T1000 (cell line): ENCODE results near the gene NCKIPSD.

Source experiments
- DNase-seq: peaks from one replicate; lab custom pipeline; 2025; ENCODE audit warnings: mixed read lengths; lab: John Stamatoyannopoulos, UW

NCKIPSD gene

GRCh38 chr3:48647714-48648113 lies 38.0 kb downstream of the NCKIPSD start:
- DNase-seq: no peak

DNA sequence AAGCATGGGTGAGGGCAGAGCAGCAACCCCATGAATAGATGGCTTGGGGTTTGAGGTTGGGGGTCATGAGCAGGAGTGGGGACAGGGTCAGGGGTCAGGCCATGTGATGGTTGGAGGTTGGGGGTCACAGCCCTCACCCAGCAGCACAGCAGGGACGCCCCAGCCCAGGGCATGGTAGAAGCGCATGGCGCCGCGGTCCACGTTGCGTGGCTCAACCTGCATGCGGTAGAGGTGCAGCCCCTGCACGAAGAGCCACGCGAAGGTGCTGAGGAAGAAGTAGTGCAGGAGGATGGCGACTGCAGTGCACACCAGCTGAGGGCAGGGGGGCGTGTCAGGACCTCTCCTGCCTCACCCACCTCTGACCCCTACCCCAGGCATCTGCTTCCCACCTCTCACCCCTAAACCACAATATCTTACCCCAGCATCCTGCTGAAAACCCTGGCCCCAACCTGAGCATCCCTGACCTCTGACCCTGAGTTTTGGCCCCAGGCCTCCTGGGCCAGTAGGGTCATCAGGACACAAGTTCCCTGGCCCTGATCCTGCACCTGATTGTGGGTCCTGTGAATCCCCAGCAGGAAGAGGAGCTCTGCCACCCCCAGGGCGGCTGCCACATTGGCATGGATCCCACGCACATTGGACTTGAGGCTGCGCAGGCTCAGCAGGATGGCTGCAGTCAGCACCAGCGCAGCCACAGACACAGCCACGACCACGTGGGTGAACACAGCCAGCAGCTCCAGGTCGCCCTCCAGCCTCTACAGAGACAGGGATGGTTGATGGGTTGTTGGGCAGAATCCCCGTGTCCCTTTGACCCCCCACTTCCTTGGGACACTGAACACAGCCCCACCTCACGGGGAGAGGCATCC lies 40.6 kb downstream of the NCKIPSD start:
- no peak for DNase-seq

DNA sequence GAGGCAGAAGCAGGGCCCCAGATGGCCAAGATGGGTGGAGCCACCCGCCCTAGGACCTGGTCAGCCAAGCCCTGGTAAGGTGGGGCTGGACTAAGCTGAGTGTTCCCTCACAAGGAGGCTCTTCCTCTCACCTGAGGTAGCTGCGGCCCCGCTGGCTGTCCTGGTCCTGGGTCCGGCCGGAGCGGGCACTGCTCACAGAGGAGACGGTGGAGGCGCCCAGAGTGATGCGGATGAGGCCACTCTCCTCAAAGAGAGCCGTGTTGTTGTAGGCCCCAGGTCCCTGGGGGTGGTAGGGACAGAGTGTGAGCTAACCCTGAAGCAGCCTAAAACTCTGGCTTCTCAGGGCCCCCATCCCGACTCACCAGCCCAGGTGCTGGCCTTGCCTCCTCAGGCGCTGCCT lies 43.1 kb downstream of the NCKIPSD start:
- DNase-seq: no peak

DNA sequence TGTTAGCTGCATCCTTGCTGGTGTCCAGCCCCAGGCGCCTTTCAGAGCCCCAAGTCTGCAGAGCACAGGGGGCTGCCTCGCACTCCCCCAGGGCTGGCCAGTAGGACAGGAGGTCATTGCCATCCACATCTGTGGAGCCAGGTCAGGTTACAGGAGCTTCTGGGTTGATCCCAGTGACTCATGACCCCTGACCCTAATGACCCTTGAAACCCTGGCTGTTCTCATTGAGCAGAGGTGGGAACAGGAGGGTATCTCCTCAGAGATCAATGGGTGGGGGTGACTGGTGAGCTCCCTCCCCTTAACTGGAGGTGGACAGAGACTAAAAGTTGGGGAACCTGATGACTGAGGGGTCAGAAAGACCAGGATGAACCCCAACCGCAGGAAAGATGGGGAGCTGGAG lies 44.3 kb downstream of the NCKIPSD start:
- DNase-seq: no peak

GRCh38 chr3:48639944-48640606 lies 45.6 kb downstream of the NCKIPSD start:
- no peak for DNase-seq

- DNase-seq: no peak
Measured at GRCh38 chr3:48637305-48637704, 48.4 kb downstream of the NCKIPSD start.

DNA sequence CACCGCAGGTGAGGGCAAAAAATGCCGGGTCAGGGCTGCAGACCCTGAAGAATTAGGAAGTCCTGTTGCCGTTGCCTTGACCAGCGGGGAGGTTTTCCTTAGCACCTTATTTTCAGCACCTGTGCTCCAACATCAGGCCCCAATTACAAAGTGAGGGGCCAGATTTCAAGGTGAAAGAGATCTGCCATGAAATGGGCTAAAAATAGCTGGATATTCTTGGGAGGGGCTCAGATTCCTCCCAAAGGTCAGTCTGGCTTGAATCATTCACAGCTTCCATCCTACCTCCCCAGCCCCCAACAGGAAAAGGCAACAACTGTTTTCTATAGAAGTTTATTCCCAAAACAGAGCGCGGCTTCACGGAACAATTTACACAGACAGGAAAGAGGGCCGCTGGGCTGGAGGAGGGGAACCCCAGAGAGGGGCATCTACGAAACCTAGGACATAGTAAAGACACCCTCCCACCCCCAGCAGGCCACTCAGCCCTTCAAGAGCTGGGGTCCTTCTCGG lies 49.5 kb downstream of the NCKIPSD start:
- no peak for DNase-seq

DNA sequence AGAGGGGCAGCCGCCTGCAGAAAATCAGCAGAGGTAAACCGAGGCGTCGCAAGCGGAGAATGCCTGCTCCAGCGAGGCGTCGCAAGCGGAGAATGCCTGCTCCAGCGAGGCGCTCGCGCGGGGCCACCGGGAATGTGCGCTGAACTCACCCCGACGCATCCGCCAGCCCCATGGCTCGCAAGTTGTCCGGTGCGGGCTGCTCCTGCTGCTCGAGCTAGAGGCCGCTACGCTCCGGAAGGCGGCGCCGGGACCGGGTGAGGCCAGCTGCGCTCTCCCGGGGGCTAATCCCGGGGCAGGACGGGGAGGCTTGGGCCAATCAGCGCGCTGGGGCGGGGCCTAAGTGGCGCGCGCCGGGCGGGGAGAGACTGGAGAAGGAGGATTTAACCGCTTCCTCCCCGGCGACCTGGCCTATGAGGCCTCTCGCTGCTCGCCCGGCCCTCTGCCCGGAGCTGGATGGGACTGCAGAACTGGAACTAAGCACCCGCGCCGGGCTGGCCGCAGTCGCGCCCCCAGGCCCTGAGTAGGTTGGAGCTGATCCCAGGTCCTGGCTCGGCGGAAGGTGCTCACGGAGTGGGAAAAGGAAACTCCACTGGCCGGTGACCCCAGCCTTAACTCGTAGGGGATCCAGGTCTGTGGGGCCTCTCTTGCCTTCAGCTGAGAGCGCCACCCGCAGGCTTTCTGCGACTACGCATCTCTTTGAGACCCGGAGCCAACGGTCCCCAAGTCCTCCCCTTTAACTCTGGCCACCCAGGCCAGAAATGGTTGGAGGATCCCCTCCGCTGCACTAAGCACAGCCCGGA lies 50.3 kb downstream of the NCKIPSD start, which contains the start of gene SLC26A6:
TSS of gene SLC26A6 (minus strand) at position 240 of the 800 bp plus-strand sequence. CDS start at position 172, 68 bp downstream.
- peak; percentile 95 for DNase-seq

GRCh38 chr3:48634661-48635221 lies 51.0 kb downstream of the NCKIPSD start:
- DNase-seq: peak; percentile 38

DNA sequence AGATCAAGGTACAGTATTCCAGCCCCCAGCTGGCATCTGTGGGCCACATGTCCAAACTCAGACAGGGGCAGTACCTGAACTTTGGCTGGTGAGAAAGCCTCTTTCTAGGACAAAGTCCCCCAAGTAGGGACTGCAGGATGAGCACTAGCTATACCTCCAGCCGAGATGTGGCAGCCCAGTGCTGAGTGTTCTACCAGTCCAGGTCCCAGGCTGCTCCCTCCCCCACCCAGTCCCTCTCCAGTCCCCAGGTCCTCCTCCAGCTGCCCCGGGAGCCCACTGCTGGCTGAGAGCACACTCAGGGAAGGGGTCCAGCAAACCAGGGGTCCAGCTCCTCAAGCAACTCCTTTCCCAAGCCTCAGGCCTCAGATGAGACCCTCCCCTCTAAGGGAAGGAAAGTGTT lies 52.0 kb downstream of the NCKIPSD start:
- no peak for DNase-seq

- DNase-seq: no peak
Measured at GRCh38 chr3:48633256-48633655, 52.5 kb downstream of the NCKIPSD start.

- DNase-seq: no peak
Measured at GRCh38 chr3:48631516-48632448, 53.9 kb downstream of the NCKIPSD start.

GRCh38 chr3:48630833-48631232 lies 54.9 kb downstream of the NCKIPSD start:
- DNase-seq: no peak

DNA sequence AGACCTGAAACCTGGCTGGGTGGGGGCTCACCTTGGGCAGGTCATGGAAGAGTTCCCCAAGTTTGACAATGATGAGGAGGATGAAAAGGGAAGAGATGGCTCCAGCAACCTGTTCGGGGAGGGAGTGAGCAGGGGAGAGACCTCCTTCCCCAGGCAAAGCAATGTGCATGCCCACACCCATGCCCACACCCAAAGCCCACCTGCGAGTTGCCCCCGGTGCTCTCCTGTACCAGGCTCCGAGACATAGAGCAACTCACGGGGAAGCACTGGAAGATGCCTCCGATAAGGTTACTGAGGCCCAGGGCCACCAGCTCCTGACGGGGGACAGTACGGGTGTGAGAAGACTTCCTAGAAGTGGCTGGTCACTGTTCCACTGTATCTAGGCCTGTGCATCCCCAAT lies 55.3 kb downstream of the NCKIPSD start:
- no peak for DNase-seq

- DNase-seq: no peak
Measured at GRCh38 chr3:48629894-48630293, 55.8 kb downstream of the NCKIPSD start.

DNA sequence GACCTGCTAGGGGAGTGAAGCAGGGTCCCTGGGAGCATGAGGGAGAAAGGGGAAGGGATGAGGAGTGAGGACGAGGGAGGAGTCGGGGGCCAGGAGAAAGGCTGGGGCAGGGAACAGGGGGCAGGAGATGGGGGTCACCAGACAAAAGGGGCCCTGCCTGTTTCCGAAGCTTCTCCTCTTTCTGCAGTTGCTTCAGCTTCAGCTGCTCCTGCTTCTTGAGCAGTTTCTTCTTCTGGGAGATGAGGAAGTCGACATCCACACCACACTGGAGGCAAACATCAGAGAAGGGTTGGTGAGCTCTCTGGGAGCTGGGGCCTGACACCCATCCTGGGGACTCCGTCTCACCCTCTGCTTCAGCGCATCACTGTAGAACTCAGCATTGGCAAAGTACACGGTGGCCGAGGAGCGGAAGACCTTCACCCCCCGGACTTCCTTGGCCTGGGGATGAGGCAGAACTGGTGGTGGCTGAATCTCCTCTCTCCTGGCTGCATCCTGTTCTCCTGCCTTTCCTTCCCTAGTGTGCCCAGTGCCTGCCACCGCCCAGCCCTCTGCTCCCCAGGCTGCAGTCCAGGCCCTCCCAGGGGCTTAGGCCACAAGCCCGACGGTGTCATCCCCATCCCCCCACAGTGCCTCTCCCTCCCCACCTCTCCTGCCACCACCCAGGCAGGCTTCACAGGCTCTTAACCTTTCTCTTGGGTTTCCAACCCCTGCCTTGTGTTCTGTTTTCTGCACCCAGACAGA lies 57.3 kb downstream of the NCKIPSD start:
- no peak for DNase-seq

DNA sequence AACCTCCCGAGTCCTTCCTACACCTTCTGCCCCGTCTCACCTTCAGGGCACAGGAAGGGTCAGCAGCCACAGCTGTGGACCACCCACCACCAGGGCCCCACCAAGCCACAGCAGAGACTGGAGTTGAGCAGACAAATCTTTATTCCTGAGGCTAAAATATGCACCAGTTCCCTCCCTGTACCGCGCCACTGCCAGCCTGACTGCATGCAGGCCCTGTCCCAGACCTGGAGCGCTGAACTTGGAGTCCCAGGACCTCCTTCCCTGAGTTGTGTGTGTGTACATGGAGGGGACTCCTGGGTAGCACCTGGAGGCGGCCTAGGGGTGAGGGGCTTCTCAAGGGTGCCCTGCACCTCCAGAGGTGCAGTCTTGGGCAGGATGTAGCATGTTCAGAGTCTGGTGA lies 60.1 kb downstream of the NCKIPSD start:
- DNase-seq: no peak

GRCh38 chr3:48624767-48625166 lies 60.9 kb downstream of the NCKIPSD start:
- no peak for DNase-seq

DNA sequence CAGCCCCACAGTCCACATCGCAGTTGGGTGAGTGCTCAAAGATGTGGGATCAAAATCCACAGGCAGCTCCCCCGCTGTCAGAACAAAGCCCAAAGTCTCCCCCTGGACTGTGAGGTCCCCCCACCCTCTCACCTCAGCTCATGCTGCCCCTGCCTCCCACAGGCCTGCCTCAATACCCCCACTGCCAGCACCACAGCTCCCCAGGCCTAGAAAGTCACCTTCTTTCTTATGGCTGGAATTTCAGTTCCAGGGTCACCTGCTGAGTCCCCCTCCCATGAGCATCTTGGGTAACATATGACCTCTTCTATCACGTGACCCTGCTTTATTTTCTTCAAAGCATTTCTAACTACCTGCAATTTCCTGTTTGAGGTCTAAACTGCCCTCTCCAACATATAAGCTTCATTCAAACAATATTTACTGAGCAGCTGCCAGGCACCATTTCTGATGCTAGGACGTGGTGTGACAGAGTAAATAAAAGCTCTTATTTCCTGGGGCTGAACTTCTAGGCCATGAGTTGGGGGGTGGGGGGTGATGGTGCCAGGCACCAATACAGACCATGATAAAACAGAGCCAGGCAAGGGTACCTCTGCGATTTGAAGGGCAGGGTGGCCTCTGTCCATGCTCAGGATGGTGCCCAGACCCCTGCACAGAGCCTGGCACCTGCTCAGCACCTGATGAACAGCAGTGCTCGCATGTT lies 61.7 kb downstream of the NCKIPSD start:
- DNase-seq: no peak
